Measurements from ENCODE around the gene TTLL5.

TTLL5 gene

GRCh38 chr14:75984674-75985073 is 323.6 kb downstream of the TTLL5 start:
- DNase-seq (ENCODE audit: low read depth in 1 of 2, low spot score in 1 of 2) = no peak

GRCh38 chr14:75985618-75986438 is 324.8 kb downstream of the TTLL5 start, which contains the start of gene IFT43:
IFT43 (plus strand) TSS chr14:75985763; CDS start chr14:75985787, 24 bp downstream.
- DNase-seq (ENCODE audit: low read depth in 1 of 2, low spot score in 1 of 2) = peak; percentile 81 to 86

GRCh38 chr14:75986439-75986765 is 325.4 kb downstream of the TTLL5 start:
- no peak for DNase-seq (ENCODE audit: low read depth in 1 of 2, low spot score in 1 of 2)

DNA sequence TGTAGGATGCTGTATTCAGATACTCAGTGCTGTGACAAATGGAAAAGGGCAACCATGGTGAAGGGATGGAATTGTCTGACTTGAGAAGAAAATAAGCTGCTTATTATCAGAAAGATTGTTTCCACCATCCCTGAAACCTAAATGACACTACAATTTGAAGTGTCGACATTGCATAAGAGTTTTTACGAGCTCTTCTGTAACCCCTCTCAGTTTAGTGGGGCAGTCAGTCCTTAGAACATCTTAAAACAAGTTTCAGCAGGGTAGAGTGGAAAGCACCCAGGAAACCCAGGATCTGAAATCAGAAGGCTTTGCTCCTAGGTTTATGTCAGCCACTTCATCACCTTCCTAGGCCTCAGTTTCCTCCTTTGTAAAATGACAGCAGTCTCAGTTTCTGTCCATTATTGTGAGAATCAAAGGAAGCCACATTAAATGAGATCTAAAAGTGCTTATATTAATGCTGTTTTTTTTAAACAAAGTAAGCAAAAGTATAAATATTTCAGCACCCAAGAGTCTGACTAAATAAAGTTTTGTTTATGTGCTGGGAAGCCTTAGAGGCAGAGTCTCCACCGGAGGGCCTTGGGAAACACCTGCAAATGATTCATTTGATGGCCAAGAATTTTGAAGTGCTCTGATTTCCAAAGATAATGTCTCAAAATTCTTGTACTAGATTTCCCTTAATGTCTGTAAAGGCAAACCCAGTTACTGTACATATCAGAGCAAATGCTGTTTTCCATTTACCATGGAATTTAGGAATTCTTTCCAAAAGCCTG is 326.3 kb downstream of the TTLL5 start:
- DNase-seq (ENCODE audit: low read depth in 1 of 2, low spot score in 1 of 2) = no peak

DNA sequence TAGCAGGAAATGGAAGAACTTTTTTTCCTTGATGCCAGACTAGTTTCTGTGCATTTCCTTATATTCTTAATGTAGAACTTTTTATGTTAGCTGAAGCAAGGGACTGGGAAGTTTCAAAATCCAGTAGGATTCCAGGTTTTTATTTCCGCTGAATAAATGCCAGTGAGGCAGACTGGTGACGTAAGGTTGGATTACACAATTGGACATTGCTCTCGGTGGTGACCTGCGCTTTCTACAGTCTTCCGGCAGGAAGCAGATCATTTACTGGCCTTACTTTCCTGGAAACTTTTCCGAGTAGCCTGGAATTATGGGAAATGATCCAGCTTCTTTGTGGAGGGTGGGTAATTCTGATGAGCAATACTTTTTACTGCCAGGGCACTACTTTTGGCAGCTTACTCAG is 328.1 kb downstream of the TTLL5 start:
- no peak for DNase-seq (ENCODE audit: low read depth in 1 of 2, low spot score in 1 of 2)

GRCh38 chr14:75990297-75990696 is 329.3 kb downstream of the TTLL5 start:
- no peak for DNase-seq (ENCODE audit: low read depth in 1 of 2, low spot score in 1 of 2)

DNA sequence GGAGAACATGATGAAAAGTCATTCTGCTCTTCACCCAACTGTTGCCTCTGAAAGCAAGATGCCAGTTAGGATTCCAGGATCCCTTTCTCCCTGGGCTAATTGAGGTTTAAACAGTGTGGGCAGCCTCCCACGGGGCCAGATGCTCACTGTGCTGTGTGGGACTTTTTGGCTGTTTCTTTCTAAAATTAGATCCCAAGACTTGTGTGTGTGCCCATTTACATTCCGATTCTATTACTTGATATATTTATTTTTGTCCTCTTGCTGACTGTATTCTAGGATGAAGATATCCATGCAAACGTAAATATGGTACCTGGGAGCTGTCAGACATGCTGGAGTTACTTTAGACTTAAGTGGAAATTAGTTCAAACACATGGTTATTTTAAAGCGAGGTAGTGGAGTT is 330.7 kb downstream of the TTLL5 start:
- no peak for DNase-seq (ENCODE audit: low read depth in 1 of 2, low spot score in 1 of 2)

DNA sequence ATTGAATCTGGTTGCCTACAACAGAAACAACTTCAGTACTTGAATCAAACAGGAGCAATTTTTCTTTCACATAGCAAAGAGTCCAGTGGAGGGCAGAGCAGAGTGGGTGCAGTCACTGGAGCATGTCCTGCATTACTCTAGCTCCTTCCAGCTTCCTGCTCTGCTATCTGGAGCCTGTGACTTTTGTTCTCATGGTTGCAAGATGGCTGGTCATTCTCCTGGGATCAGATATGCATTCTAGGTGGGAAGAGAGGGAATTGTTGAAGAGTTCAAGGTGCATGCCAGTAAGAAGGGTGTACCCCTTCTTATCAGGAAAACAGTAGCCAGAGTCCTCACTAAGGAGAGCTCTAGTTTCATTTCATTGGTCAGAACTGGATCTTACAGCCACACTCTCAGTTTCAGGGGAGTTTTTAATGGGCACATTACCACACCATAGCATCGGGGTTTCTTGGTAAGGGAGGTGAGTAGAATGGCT is 332.6 kb downstream of the TTLL5 start:
- no peak for DNase-seq (ENCODE audit: low read depth in 1 of 2, low spot score in 1 of 2)

- DNase-seq (ENCODE audit: low read depth in 1 of 2, low spot score in 1 of 2) = no peak
Measured at GRCh38 chr14:75995372-75996041, 334.5 kb downstream of the TTLL5 start.

DNA sequence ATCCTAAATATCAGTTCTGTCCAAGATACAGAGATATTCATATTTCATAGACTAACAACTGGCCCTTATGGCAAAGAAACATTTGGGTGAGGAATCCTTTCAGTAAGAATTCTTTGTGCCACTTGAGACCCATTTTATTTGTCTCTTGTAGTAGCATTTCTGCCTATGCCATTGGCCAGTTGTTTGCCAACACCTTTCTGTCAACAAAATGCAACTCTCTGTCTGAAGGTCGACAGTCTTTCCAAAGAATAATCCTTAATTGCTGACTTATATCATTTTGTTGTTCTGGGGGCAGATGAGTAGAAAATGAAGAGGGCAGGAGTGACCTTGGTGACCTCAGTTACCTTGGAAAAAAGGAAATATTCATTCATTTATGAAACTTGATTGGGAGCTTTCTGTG is 335.4 kb downstream of the TTLL5 start:
- no peak for DNase-seq (ENCODE audit: low read depth in 1 of 2, low spot score in 1 of 2)

DNA sequence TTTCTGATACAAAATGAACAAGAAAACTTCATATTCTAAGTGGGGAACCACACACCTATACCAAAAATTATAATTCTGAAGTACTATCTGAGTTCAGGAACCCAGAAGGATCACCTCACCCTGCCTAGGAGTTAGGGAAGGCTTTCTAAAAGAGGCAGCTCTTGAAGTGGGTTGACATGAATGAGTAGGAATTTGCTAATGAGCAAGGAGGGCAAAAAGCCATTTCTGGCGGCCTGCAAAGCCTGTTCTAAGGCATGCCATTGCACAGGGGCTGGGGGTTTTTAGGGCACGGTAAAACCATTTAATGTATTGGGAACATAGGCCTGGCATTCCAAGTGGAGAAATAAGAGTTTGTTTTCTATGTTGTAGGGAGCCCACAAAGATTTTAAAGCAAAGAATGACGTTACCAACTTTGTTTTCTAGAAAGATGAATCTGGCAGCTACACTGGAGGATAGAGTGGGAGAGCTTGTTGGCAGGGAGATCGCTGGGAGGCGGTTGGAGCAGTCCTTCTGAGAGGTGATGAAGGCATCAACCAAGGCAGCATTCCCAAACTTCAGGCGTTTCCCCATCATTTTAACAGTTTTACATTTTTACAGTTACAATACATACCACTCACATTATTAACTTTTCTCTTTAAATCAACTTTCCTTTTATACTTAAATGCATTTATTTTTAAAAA is 338.6 kb downstream of the TTLL5 start:
- no peak for DNase-seq (ENCODE audit: low read depth in 1 of 2, low spot score in 1 of 2)

- no peak for DNase-seq (ENCODE audit: low read depth in 1 of 2, low spot score in 1 of 2)
Measured at GRCh38 chr14:76002383-76002782, 341.3 kb downstream of the TTLL5 start.

Measured in activated T-helper 1 cell treated with anti-CD3 and anti-CD28 coated beads, Interleukin-2, amount 50 U/mL, for 16 hours (primary cell).